HCT116 (cell line): Measurements from ENCODE around the gene FBXO48.

Source experiments
- CEBPB ChIP-seq: IDR thresholded peaks from 2 replicates; pipeline ENCODE4 v1.6.1; 2012; ENCODE audit warnings: low read depth
- CTCF ChIP-seq, 3 experiments: fragments of 200-600 bp in 1 of 3; sonication (generic) in 1 of 3; IDR thresholded peaks in 2 of 3; conservative IDR thresholded peaks in 1 of 3; 2 replicates each; pipeline ENCODE4 v1.5.1; 2012 to 2017; ENCODE audit warnings: low read depth in 2 of 3, low read length in 2 of 3, antibody characterized with exemption in 1 of 3, borderline replicate concordance in 1 of 3, control low read depth in 1 of 3, mild to moderate bottlenecking in 1 of 3, mixed read lengths in 1 of 3, mixed run types in 1 of 3, moderate library complexity in 1 of 3; ENCODE audit not compliant: insufficient read depth in 1 of 3
- EZH2 ChIP-seq: fragments of 200-600 bp; sonication (generic); IDR thresholded peaks from 2 replicates; pipeline ENCODE4 v1.6.1; 2017; ENCODE audit warnings: antibody characterized with exemption, mixed run types
- EZH2phosphoT487 ChIP-seq: fragments of 200-600 bp; IDR thresholded peaks from 2 replicates; pipeline ENCODE4 v1.6.1; 2018; ENCODE audit warnings: antibody characterized with exemption, borderline replicate concordance
- FOSL1 ChIP-seq: IDR thresholded peaks from 2 replicates; pipeline ENCODE4 v1.6.1; 2012; ENCODE audit warnings: low read depth
- JUND ChIP-seq: IDR thresholded peaks from 2 replicates; pipeline ENCODE4 v1.6.1; 2012
- POLR2A ChIP-seq: IDR thresholded peaks from 2 replicates; pipeline ENCODE4 v1.7.0; 2011; ENCODE audit warnings: borderline replicate concordance; ENCODE audit not compliant: insufficient read depth, insufficient read length; ENCODE audit errors: extremely low read depth
- POLR2AphosphoS5 ChIP-seq: IDR thresholded peaks from 2 replicates; pipeline ENCODE4 v1.6.1; 2011; ENCODE audit warnings: mild to moderate bottlenecking, low read depth, low read length, moderate library complexity
- REST ChIP-seq: IDR thresholded peaks from 2 replicates; pipeline ENCODE4 v1.6.1; 2012; ENCODE audit warnings: low read depth
- SP1 ChIP-seq: IDR thresholded peaks from 2 replicates; pipeline ENCODE4 v1.6.1; 2012; ENCODE audit warnings: low read depth
- SRF ChIP-seq: IDR thresholded peaks from 2 replicates; pipeline ENCODE4 v1.6.1; 2012; ENCODE audit warnings: low read depth
- TCF7L2 ChIP-seq: IDR thresholded peaks from 2 replicates; pipeline ENCODE4 v1.7.0; 2011; ENCODE audit warnings: borderline replicate concordance, inconsistent platforms; ENCODE audit not compliant: insufficient read depth, insufficient read length; ENCODE audit errors: extremely low read depth
- YY1 ChIP-seq: IDR thresholded peaks from 2 replicates; pipeline ENCODE4 v1.6.1; 2011; ENCODE audit warnings: low read length, low read depth, moderate library complexity, mild to moderate bottlenecking; ENCODE audit not compliant: insufficient replicate concordance; ENCODE audit errors: extremely low read depth
- ZNF274 ChIP-seq: fragments of 200-500 bp; sonication (Bioruptor generic); IDR thresholded peaks from 2 replicates; pipeline ENCODE4 v1.6.1; 2014; ENCODE audit warnings: mild to moderate bottlenecking, low read depth, low read length, inconsistent platforms

- no peak for TF ChIP-seq REST
- no peak for TF ChIP-seq POLR2A
- TF ChIP-seq POLR2AphosphoS5, result no peak
- no peak for TF ChIP-seq CTCF (IDR thresholded peaks at IDR 0.05 in 2 of 3, conservative IDR thresholded peaks at IDR 0.05 in 1 of 3; ENCODE audit: borderline replicate concordance in 1 of 3, insufficient read depth in 1 of 3, low read depth in 2 of 3, low read length in 2 of 3)
- no peak for TF ChIP-seq EZH2phosphoT487
- TF ChIP-seq ZNF274, result no peak
- no peak for TF ChIP-seq SRF
- TF ChIP-seq CEBPB, result no peak
- TF ChIP-seq SP1, result no peak
- TF ChIP-seq TCF7L2, result no peak
- no peak for TF ChIP-seq FOSL1
- TF ChIP-seq JUND, result no peak
- TF ChIP-seq EZH2, result no peak
- TF ChIP-seq YY1, result no peak
Measured at GRCh38 chr2:68411397-68412126, 55.5 kb downstream of the FBXO48 start.
